NB4 (cell line): ENCODE measurements around the gene CLEC17A.

Experiments
- DNase-seq: peaks from one replicate; pipeline ENCODE4 v3.0.0; 2010; ENCODE audit warnings: low read depth
- H3K4me3 ChIP-seq: one replicate; pipeline ENCODE4 v1.5.1; 2011; ENCODE audit warnings: mild to moderate bottlenecking, low read depth, low read length, moderate library complexity
- CTCF ChIP-seq: IDR thresholded peaks from one replicate; pipeline ENCODE4 v1.5.1; 2012; ENCODE audit warnings: low read depth, low read length
- MYC ChIP-seq: IDR thresholded peaks from 2 replicates; pipeline ENCODE4 v1.6.1; 2011; ENCODE audit warnings: low read depth, low read length
- POLR2A ChIP-seq: IDR thresholded peaks from 2 replicates; pipeline ENCODE4 v1.6.1; 2011; ENCODE audit warnings: mild to moderate bottlenecking; ENCODE audit not compliant: insufficient read length; ENCODE audit errors: extremely low read depth
- TF ChIP-seq, protein P1 (sequence below): IDR thresholded peaks from 2 replicates; pipeline ENCODE4 v1.6.1; 2011; ENCODE audit warnings: low read depth, low read length

The CLEC17A gene

DNA sequence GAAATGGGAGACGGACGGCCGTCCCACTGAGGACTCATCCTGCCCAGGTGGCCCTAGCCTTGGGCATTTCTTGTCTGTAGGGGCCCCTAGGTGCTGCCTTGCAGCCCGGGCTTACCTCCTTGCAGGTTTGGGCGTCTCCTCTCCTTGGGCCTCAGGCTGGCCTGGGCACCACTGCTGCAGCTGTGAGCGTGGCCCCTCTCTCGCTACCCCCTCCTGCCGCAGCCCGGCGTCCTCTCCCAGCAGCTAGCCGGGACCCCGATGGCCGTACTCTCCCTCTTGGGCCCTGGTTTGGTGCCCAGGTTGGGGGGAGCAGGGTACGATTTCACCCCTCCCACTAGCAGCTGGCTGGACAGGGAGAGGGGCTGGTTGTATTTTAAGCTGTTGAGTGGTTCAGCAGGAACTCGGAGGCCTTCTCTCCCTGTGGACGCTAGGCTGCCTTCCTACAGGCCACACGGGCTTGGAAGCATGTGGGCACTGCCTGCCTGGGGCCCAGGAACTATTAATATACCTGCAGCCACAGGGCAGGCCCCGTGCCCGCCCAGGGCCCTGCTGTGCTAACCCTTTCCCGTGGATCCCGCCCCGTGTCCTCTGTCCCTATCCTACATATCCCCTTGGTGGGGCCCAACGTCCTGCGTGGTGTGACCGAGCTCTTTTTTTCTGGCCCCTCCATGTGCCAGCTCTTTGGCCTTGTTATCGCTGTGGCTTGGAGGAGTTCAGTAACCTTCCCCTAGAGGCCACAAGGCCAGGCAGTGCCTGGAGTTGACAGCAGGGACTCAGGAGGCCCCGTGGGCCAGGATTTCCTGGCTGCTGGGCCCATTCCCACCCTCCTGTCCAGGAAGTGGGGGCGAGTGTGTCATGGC is 22.7 kb upstream of the CLEC17A start:
- TF ChIP-seq, protein P1, sequence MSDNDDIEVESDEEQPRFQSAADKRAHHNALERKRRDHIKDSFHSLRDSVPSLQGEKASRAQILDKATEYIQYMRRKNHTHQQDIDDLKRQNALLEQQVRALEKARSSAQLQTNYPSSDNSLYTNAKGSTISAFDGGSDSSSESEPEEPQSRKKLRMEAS: no peak
- no peak for TF ChIP-seq MYC
- no peak for TF ChIP-seq POLR2A
- peak; percentile 47 for DNase-seq
- no peak overlapping the region for H3K4me3 ChIP-seq

DNA sequence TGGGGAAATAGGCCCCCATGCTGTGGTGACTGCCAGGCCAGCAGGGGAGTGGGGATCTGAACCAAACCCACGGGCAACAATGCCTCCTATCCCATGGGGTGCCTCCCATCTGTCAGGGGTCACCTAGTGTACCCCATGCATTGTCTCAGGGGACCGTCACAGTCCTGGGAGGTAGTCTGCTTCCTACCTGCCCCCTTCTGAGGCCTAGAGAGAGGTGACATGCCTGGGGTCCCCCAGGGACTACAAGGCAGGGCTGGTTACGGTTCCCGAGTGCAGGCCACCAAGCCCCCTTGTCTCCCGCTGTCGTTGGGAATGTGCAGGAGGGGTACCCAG is 22.1 kb upstream of the CLEC17A start:
- H3K4me3 ChIP-seq: no peak overlapping the region
- DNase-seq: no peak
- no peak for TF ChIP-seq POLR2A
- TF ChIP-seq CTCF: no peak
- TF ChIP-seq MYC: no peak
- TF ChIP-seq, protein P1: no peak

GRCh38 chr19:14561249-14561648 is 21.6 kb upstream of the CLEC17A start:
- DNase-seq: no peak
- TF ChIP-seq CTCF: no peak
- TF ChIP-seq POLR2A: no peak
- TF ChIP-seq, protein P1: no peak
- TF ChIP-seq MYC: no peak
- no peak overlapping the region for H3K4me3 ChIP-seq

GRCh38 chr19:14561847-14562351 is 21.0 kb upstream of the CLEC17A start:
- no peak overlapping the region for H3K4me3 ChIP-seq

DNA sequence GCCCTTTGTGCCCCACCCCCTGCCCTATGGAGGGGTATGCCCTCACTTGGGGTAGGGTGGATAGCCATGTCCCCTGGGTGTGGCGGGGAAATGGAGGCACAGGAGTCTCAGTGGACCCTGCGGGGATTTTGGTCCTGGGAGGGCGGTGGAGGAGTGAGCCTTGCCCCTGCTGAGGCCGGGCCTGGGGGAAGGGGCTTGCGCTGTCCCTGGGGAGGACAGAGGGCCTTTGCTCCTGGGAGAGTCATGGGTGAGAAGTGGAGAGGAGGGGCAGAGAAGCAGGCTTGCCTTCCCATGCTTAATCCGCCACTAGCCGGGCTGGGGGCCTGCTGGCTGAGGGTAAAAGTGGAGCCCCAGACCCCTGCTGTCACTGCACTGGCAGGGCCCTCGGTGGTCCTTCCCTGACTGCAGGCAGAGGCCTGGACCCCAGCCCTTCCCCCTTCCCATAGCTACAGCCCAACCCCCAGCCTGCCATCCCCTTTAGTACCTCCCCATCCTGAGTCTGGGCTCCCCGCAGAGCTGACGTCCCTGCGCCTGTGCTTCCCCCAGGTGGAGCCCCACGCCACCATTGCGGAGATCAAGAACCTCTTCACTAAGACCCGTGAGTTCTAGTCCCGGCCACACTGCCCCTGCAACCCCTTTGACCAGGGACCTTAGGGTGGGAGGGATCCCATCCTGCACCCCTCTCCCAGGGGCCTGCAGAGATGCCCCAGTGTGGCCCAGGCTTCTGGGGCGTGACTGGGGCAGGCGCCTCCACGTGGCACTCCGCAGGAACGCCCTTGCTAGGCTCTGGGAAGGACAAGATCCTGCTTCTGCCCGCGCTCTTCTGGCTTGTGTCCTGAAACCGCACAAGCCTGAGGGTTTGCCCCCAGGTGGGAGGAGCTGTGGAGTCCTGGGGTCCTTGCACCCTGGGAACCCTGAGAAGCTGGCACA is 20.0 kb upstream of the CLEC17A start:
- no peak for DNase-seq
- TF ChIP-seq POLR2A (no peak), CTCF (no peak), MYC (no peak)
- TF ChIP-seq, protein P1: no peak
- no peak overlapping the region for H3K4me3 ChIP-seq

More at GRCh38 chr19:14561847-14562351, 21.0 kb upstream of the CLEC17A start:
- TF ChIP-seq MYC: no peak
- TF ChIP-seq, protein P1: no peak
- TF ChIP-seq POLR2A: no peak
- no peak for TF ChIP-seq CTCF
- peak; percentile 28 for DNase-seq

GRCh38 chr19:14563590-14563926 is 19.3 kb upstream of the CLEC17A start:
- TF ChIP-seq, protein P1: no peak
- TF ChIP-seq MYC (no peak), CTCF (no peak), POLR2A (no peak)
- no peak for DNase-seq
- no peak overlapping the region for H3K4me3 ChIP-seq
